Fibroblast of lung (primary cell): ENCODE data around the gene LRRC75B. TPM values are rescaled to one million over a fixed set of nuclear protein-coding genes. Genes with fewer than 3 reads are reported as not detected.
A peak's percentile ranks its signal among the peaks of the same experiment; 100 is the strongest.

ENCODE experiments used
- DNase-seq, 2 donors: peaks; one replicate each; pipeline versions ENCODE4 v3.0.0 to v3.0.0-alpha.2; 2010; ENCODE audit warnings: low read depth in 2 of 2
- H2AFZ ChIP-seq: 2 replicates; pipeline ENCODE4 v1.5.1; 2012; ENCODE audit warnings: low read length, control low read depth, inconsistent platforms
- H3K27ac ChIP-seq: 2 replicates; pipeline ENCODE4 v1.5.1; 2011; ENCODE audit warnings: low read length, control low read depth; ENCODE audit not compliant: insufficient read depth
- H3K27me3 ChIP-seq: 2 replicates; pipeline ENCODE4 v1.5.1; 2011; ENCODE audit warnings: mild to moderate bottlenecking, low read length; ENCODE audit not compliant: control insufficient read depth, insufficient read depth
- H3K36me3 ChIP-seq: 2 replicates; pipeline ENCODE4 v1.5.1; 2011; ENCODE audit warnings: low read length; ENCODE audit not compliant: control insufficient read depth, insufficient read depth
- H3K4me1 ChIP-seq: 2 replicates; pipeline ENCODE4 v1.5.1; 2011; ENCODE audit warnings: low read length; ENCODE audit not compliant: control insufficient read depth, insufficient read depth; ENCODE audit errors: extremely low read depth
- H3K4me2 ChIP-seq: 2 replicates; pipeline ENCODE4 v1.5.1; 2011; ENCODE audit warnings: low read length, control low read depth; ENCODE audit not compliant: insufficient read depth; ENCODE audit errors: extremely low read depth
- H3K4me3 ChIP-seq, 4 experiments: fragments of 200-600 bp in 1 of 4; sonication (generic) in 1 of 4; replicated peaks in 1 of 4; 2 replicates each; pipeline ENCODE4 v1.5.1; 2011 to 2016; ENCODE audit warnings: low read length in 4 of 4, low read depth in 3 of 4, mild to moderate bottlenecking in 3 of 4, control low read depth in 2 of 4, inconsistent platforms in 1 of 4, mixed read lengths in 1 of 4; ENCODE audit not compliant: insufficient read depth in 1 of 4; ENCODE audit errors: control extremely low read depth in 1 of 4
- H3K79me2 ChIP-seq: 2 replicates; pipeline ENCODE4 v1.5.1; 2012; ENCODE audit warnings: mild to moderate bottlenecking, low read length, inconsistent platforms; ENCODE audit not compliant: control insufficient read depth, insufficient read depth
- H3K9ac ChIP-seq: 2 replicates; pipeline ENCODE4 v1.5.1; 2011; ENCODE audit warnings: mild to moderate bottlenecking, low read length, control low read depth; ENCODE audit not compliant: insufficient read depth
- H3K9me3 ChIP-seq: 2 replicates; pipeline ENCODE4 v1.5.1; 2012; ENCODE audit warnings: low read depth, low read length; ENCODE audit not compliant: control insufficient read depth, insufficient read depth
- H4K20me1 ChIP-seq: 2 replicates; pipeline ENCODE4 v1.5.1; 2011; ENCODE audit warnings: low read length; ENCODE audit not compliant: control insufficient read depth, insufficient read depth; ENCODE audit errors: extremely low read depth
- CTCF ChIP-seq, 2 donors: IDR thresholded peaks in 1 of 2; conservative IDR thresholded peaks in 1 of 2; 1 replicate in 1 of 2; 2 replicates in 1 of 2; pipeline ENCODE4 v1.5.1; 2011 to 2012; ENCODE audit warnings: low read length in 2 of 2, control low read depth in 1 of 2, inconsistent platforms in 1 of 2, low read depth in 1 of 2, mild to moderate bottlenecking in 1 of 2
- EZH2 ChIP-seq: IDR thresholded peaks from 2 replicates; pipeline ENCODE4 v1.5.1; 2012; ENCODE audit warnings: low read length, control low read depth, mild to moderate bottlenecking; ENCODE audit errors: missing control alignments
- polyA plus RNA-seq, 2 donors: library from polyadenylated mRNA; depleted of rRNA in 1 of 2; stranded (reverse) in 1 of 2; unstranded in 1 of 2; fragments of >200 nt; gene quantifications; 2 replicates each; pipeline ENCODE4 v1.2.1, GENCODE V29; 2011 to 2012; ENCODE audit warnings: missing spikeins in 1 of 2
- total RNA-seq: library from RNA; depleted of rRNA; stranded (reverse); fragments of >200 nt; gene quantifications from 2 replicates; pipeline ENCODE4 v1.2.1, GENCODE V29; 2014

Gene LRRC75B
- total and polyA plus RNA-seq, 2 donors (not counting 1 experiment from before 2014, with no cell fraction given), result 2.9 to 7.9 TPM

DNA sequence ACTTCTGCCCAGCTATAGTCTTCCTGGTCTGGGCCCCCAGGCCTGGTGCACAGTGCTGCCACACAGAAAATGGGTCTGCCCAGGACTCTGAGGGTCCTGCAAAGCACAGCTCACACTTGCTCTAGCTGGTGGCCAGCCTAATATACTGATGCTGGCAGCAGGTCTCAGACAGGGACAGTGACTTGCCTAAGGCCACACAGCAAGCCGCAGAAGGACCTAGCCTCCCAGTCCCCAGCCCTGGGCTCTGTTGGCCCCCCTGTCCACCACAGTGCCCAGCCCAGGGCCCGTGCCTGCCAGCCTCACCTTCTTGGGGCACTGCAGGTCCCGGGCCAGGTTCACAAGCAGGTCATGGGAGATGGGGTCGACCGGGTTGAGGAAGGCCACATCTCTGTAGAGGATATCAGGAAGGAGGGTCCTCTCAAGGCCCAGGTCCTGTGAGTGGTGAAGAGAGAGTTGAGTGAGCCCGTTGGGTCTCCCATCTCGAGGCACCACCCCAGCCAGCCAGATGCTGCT is 3.3 kb downstream of the LRRC75B start:
- no peak for TF ChIP-seq EZH2
- Histone ChIP-seq H4K20me1 (no peaks in the 10 kb centered on the region), H3K4me3 (no peak overlapping the region), H3K9ac (no peak overlapping the region), H3K4me1 (peaks cover 3% of the 10 kb centered on the region), H3K27ac (no peak overlapping the region), H3K36me3 (peaks cover 4% of the 10 kb centered on the region), H3K79me2 (no peaks in the 10 kb centered on the region), H2AFZ (no peak overlapping the region), H3K9me3 (no peaks in the 10 kb centered on the region), H3K27me3 (no peaks in the 10 kb centered on the region), H3K4me2 (no peak overlapping the region)
- DNase-seq, result no peak

GRCh38 chr22:24588757-24589481 is 4.0 kb downstream of the LRRC75B start:
- TF ChIP-seq EZH2, result no peak
- no peak for TF ChIP-seq CTCF (conservative IDR thresholded peaks at IDR 0.05 in 1 of 2, IDR thresholded peaks at IDR 0.05 in 1 of 2; ENCODE audit: low read depth in 1 of 2, low read length in 2 of 2)
- Histone ChIP-seq H3K27ac (no peak overlapping the region), H3K27me3 (no peaks in the 10 kb centered on the region), H3K9me3 (no peaks in the 10 kb centered on the region), H3K79me2 (no peaks in the 10 kb centered on the region), H3K36me3 (peaks cover 4% of the 10 kb centered on the region), H4K20me1 (no peaks in the 10 kb centered on the region), H3K4me3 (no peak overlapping the region), H2AFZ (no peak overlapping the region), H3K4me1 (peaks cover 3% of the 10 kb centered on the region), H3K9ac (no peak overlapping the region), H3K4me2 (no peak overlapping the region)
- DNase-seq, result no peak

DNA sequence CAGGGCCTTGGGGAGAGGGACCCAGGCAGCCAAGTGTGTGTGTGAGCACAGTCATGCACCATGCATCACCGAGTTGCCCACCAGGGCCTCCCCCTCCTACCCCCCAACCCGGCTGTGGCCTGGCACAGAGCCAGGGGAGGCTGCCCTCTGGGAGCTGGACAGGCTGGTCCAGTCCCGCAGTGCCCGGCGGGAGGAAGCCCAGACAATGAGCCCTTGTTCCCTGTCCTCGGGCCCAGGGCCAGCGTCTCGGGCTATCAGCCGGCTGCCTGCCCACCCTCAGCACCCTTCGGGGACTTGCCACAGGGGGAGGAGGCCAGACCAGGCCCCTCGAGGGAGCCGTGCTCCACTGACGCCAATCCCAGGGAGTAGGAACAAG is 4.5 kb downstream of the LRRC75B start:
- no peak for TF ChIP-seq CTCF (conservative IDR thresholded peaks at IDR 0.05 in 1 of 2, IDR thresholded peaks at IDR 0.05 in 1 of 2; ENCODE audit: low read depth in 1 of 2, low read length in 2 of 2)
- TF ChIP-seq EZH2, result no peak
- peaks cover 4% of the 10 kb centered on the region for H3K36me3 ChIP-seq

More for the DNA sequence above, 4.5 kb downstream of the LRRC75B start:
- Histone ChIP-seq H3K79me2 (no peaks in the 10 kb centered on the region), H3K4me2 (no peak overlapping the region), H3K27ac (no peak overlapping the region), H3K4me3 (no peak overlapping the region), H3K9me3 (no peaks in the 10 kb centered on the region), H4K20me1 (no peaks in the 10 kb centered on the region), H2AFZ (no peak overlapping the region), H3K4me1 (peaks cover 5% of the 10 kb centered on the region), H3K9ac (no peak overlapping the region), H3K27me3 (no peaks in the 10 kb centered on the region)
- DNase-seq, result peak in 1 of 2 donors; percentile 15
